Lower leg skin (tissue), 3 donors: Measurements from ENCODE around the gene PRSS22.

Source experiments
- POLR2A ChIP-seq, 2 donors: fragments of 450-650 bp; IDR thresholded peaks; one replicate each; pipeline ENCODE4 v1.6.1; 2016 to 2017; ENCODE audit warnings: antibody characterized with exemption in 2 of 2, mild to moderate bottlenecking in 1 of 2, moderate library complexity in 1 of 2
- TF ChIP-seq, protein P1 (sequence below), 3 donors: fragments of 450-650 bp; IDR thresholded peaks; one replicate each; pipeline ENCODE4 v1.5.1; 2016; ENCODE audit warnings: antibody characterized with exemption in 3 of 3, mild to moderate bottlenecking in 3 of 3, moderate library complexity in 2 of 3

DNA sequence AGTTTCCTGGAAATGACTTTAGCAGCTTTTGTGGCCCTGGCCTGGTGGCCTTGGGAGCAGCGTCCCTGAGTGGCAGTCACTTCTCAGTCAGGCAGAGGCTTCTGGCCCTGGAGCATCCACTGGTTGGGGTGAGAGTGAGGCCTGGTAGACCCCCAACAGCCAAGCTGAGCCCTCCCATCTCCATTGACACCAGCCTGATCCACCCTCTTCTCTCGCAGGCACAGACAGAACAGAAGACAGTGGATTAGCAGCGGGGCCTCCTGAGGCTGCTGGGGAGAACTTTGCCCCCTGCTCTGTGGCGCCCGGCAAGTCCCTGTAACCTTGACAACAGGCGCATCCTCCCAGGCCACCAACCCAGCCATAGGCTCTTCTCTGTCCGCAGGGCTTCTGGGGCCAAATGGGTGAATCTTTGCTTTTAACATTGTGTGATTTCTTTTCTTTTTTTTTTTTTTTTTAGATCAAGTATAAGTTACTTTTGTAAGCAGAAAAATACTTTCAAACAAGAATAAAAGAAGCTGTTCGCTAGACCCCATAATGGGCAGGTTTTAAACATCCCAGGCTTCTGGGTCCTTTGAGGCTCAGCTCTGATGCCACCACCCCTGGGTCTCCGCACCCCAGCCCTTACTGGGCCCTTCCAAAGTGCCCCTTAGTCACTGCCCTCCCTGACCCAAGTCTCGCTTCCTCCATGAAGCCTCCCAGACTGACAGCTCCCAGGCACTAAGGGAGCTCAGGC, 41.0 kb upstream of the PRSS22 start:
- TF ChIP-seq, protein P1, sequence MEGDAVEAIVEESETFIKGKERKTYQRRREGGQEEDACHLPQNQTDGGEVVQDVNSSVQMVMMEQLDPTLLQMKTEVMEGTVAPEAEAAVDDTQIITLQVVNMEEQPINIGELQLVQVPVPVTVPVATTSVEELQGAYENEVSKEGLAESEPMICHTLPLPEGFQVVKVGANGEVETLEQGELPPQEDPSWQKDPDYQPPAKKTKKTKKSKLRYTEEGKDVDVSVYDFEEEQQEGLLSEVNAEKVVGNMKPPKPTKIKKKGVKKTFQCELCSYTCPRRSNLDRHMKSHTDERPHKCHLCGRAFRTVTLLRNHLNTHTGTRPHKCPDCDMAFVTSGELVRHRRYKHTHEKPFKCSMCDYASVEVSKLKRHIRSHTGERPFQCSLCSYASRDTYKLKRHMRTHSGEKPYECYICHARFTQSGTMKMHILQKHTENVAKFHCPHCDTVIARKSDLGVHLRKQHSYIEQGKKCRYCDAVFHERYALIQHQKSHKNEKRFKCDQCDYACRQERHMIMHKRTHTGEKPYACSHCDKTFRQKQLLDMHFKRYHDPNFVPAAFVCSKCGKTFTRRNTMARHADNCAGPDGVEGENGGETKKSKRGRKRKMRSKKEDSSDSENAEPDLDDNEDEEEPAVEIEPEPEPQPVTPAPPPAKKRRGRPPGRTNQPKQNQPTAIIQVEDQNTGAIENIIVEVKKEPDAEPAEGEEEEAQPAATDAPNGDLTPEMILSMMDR (IDR thresholded peaks at IDR 0.05) = no peak
- no peak for TF ChIP-seq POLR2A (IDR thresholded peaks at IDR 0.05)
